ENCODE data around the gene TRAP1. TPM values are rescaled to one million over a fixed set of nuclear protein-coding genes. Genes with fewer than 3 reads are reported as not detected.
A peak's percentile ranks its signal among the peaks of the same experiment; 100 is the strongest.

Gene TRAP1
- total and polyA plus RNA-seq, 10 donors = 33.7 to 97.1 (median 53.1) TPM

- Histone ChIP-seq H3K27ac (peak overlapping the region; percentile 5 to 72 (median 42)), H3K4me1 (peaks cover 4 to 68% (median 37%) of the 10 kb centered on the region in 6 donors), H3K9me3 (no peaks in the 10 kb centered on the region), H3K27me3 (replicated peaks in 1 of 7) (no peaks in the 10 kb centered on the region), H3K4me3 (no peak overlapping the region), H3K36me3 (no peaks in the 10 kb centered on the region)
- intact Hi-C loops (cut with DNase I; ENCODE audit: low total_unique reads) = no loop called here
- DNase-seq = no peak
- TF ChIP-seq POLR2AphosphoS5 (IDR thresholded peaks at IDR 0.05) (no peak), CTCF (IDR thresholded peaks at IDR 0.05 in 8 of 11, conservative IDR thresholded peaks at IDR 0.05 in 3 of 11) (no peak), POLR2A (IDR thresholded peaks at IDR 0.05) (no peak)
- WGBS, 5 donors = 57 to 67% (median 60%) methylated on average over 4 of the region's 4 CpGs
Measured at GRCh38 chr16:3625911-3626732, 91.2 kb downstream of the TRAP1 start.

GRCh38 chr16:3625331-3625730 lies 92.0 kb downstream of the TRAP1 start:
- peak overlapping the region in 3 of 8 donors; percentile 44 to 72 (median 70) for H3K27ac ChIP-seq
- WGBS, 5 donors = 87 to 91% (median 91%) methylated on average over 5 of the region's 5 CpGs
- peaks cover 4 to 68% (median 37%) of the 10 kb centered on the region in 6 donors for H3K4me1 ChIP-seq
- no peak for DNase-seq
- H3K27me3 ChIP-seq (replicated peaks in 1 of 7) = no peaks in the 10 kb centered on the region
- intact Hi-C loops (cut with DNase I; ENCODE audit: low total_unique reads) = no loop called here
- no peaks in the 10 kb centered on the region for H3K36me3 ChIP-seq
- TF ChIP-seq POLR2A (IDR thresholded peaks at IDR 0.05) (no peak), CTCF (IDR thresholded peaks at IDR 0.05 in 8 of 11, conservative IDR thresholded peaks at IDR 0.05 in 3 of 11) (no peak), POLR2AphosphoS5 (IDR thresholded peaks at IDR 0.05) (no peak)
- H3K4me3 ChIP-seq = no peak overlapping the region
- H3K9me3 ChIP-seq = no peaks in the 10 kb centered on the region

GRCh38 chr16:3623642-3624041 lies 93.7 kb downstream of the TRAP1 start:
- intact Hi-C loops (cut with DNase I; ENCODE audit: low total_unique reads) = no loop called here
- DNase-seq = no peak
- no peak overlapping the region for H3K27ac ChIP-seq
- no peaks in the 10 kb centered on the region for H3K9me3 ChIP-seq
- no peaks in the 10 kb centered on the region for H3K36me3 ChIP-seq
- TF ChIP-seq POLR2A (IDR thresholded peaks at IDR 0.05) (no peak), POLR2AphosphoS5 (IDR thresholded peaks at IDR 0.05) (no peak), CTCF (IDR thresholded peaks at IDR 0.05 in 8 of 11, conservative IDR thresholded peaks at IDR 0.05 in 3 of 11) (no peak)
- WGBS, 5 donors = 75 to 81% (median 79%) methylated on average over 3 of the region's 3 CpGs
- peaks cover 4 to 64% (median 34%) of the 10 kb centered on the region in 6 donors for H3K4me1 ChIP-seq
- no peak overlapping the region for H3K4me3 ChIP-seq
- H3K27me3 ChIP-seq (replicated peaks in 1 of 7) = no peaks in the 10 kb centered on the region

- H3K9me3 ChIP-seq = no peaks in the 10 kb centered on the region
- TF ChIP-seq POLR2A (IDR thresholded peaks at IDR 0.05) (no peak), POLR2AphosphoS5 (IDR thresholded peaks at IDR 0.05) (no peak), CTCF (IDR thresholded peaks at IDR 0.05 in 8 of 11, conservative IDR thresholded peaks at IDR 0.05 in 3 of 11) (no peak)
- DNase-seq = no peak
- no peaks in the 10 kb centered on the region for H3K27me3 ChIP-seq (replicated peaks in 1 of 7)
- H3K4me1 ChIP-seq = peaks cover 0 to 53% (median 6%) of the 10 kb centered on the region in 6 donors
- H3K36me3 ChIP-seq = peaks cover 0 to 13% (median 0%) of the 10 kb centered on the region in 6 donors
- no peak overlapping the region for H3K27ac ChIP-seq
- no peak overlapping the region for H3K4me3 ChIP-seq
- 52 to 70% (median 59%) methylated on average over 3 of the region's 3 CpGs for WGBS, 5 donors
- intact Hi-C loops (cut with DNase I; ENCODE audit: low total_unique reads) = no loop called here
Measured at GRCh38 chr16:3618769-3619141, 98.6 kb downstream of the TRAP1 start.
